ENCODE results near the gene RCE1. TPM values are rescaled to one million over a fixed set of nuclear protein-coding genes. Genes with fewer than 3 reads are reported as not detected.
A peak's percentile ranks its signal among the peaks of the same experiment; 100 is the strongest.

The RCE1 gene
- total RNA-seq, 2 donors from 2014 or later = 34.5 to 37.5 TPM

GRCh38 chr11:66885469-66885868 is 42.2 kb downstream of the RCE1 start:
- Histone ChIP-seq H3K4me3 (ENCODE audit: low read length) (no peak overlapping the region), H3K9me3 (ENCODE audit: control insufficient read depth, low read length) (no peaks in the 10 kb centered on the region), H3K27me3 (ENCODE audit: control insufficient read depth, insufficient read depth, low read length, poor library complexity, severe bottlenecking) (no peaks in the 10 kb centered on the region), H3K9ac (ENCODE audit: extremely low read depth, low read length, poor library complexity, severe bottlenecking) (no peak overlapping the region), H3K36me3 (ENCODE audit: control insufficient read depth, insufficient read depth, low read length) (no peaks in the 10 kb centered on the region), H3K4me1 (ENCODE audit: control insufficient read depth, insufficient read depth, low read length) (no peaks in the 10 kb centered on the region), H3K27ac (ENCODE audit: low read depth, low read length) (no peak overlapping the region)
- Mint-ChIP-seq H3K4me1 (peaks cover 36% of the 10 kb centered on the region), H3K9me3 (no peaks in the 10 kb centered on the region), H3K27ac (no peak overlapping the region), H3K36me3 (ENCODE audit: low read depth) (no peaks in the 10 kb centered on the region), H3K27me3 (ENCODE audit: insufficient read depth) (peaks cover 2% of the 10 kb centered on the region), H3K4me3 (no peak overlapping the region)
- TF ChIP-seq CTCF (conservative IDR thresholded peaks at IDR 0.05) = no peak
- WGBS, 2 experiments (ENCODE audit: insufficient coverage in 1 of 2, insufficient read length in 1 of 2) = 94 to 97% methylated on average over 3 to 4 of the region's 4 CpGs
- no peak for DNase-seq

GRCh38 chr11:66885950-66886440 is 42.8 kb downstream of the RCE1 start:
- no peak overlapping the region for H3K9ac ChIP-seq (ENCODE audit: extremely low read depth, low read length, poor library complexity, severe bottlenecking)
- WGBS, 2 experiments (ENCODE audit: insufficient coverage in 1 of 2, insufficient read length in 1 of 2) = 81 to 87% methylated on average over 6 to 11 of the region's 11 CpGs
- H3K27me3 ChIP-seq (ENCODE audit: control insufficient read depth, insufficient read depth, low read length, poor library complexity, severe bottlenecking) = no peaks in the 10 kb centered on the region
- Mint-ChIP-seq H3K9me3 (no peaks in the 10 kb centered on the region), H3K4me1 (peaks cover 33% of the 10 kb centered on the region), H3K27me3 (ENCODE audit: insufficient read depth) (no peaks in the 10 kb centered on the region), H3K4me3 (no peak overlapping the region), H3K36me3 (ENCODE audit: low read depth) (no peaks in the 10 kb centered on the region), H3K27ac (peak overlapping the region; percentile 41)
- no peak for TF ChIP-seq CTCF (conservative IDR thresholded peaks at IDR 0.05)
- no peaks in the 10 kb centered on the region for H3K9me3 ChIP-seq (ENCODE audit: control insufficient read depth, low read length)
- no peaks in the 10 kb centered on the region for H3K36me3 ChIP-seq (ENCODE audit: control insufficient read depth, insufficient read depth, low read length)
- H3K4me1 ChIP-seq (ENCODE audit: control insufficient read depth, insufficient read depth, low read length) = no peaks in the 10 kb centered on the region
- no peak overlapping the region for H3K27ac ChIP-seq (ENCODE audit: low read depth, low read length)
- H3K4me3 ChIP-seq (ENCODE audit: low read length) = no peak overlapping the region
- no peak for DNase-seq

- 91 to 95% methylated on average over 8 to 15 of the region's 15 CpGs for WGBS, 2 experiments (ENCODE audit: insufficient coverage in 1 of 2, insufficient read length in 1 of 2)
- Mint-ChIP-seq H3K4me3 (no peak overlapping the region), H3K27me3 (ENCODE audit: insufficient read depth) (no peaks in the 10 kb centered on the region), H3K27ac (peak overlapping the region; percentile 41), H3K9me3 (no peaks in the 10 kb centered on the region), H3K4me1 (peaks cover 27% of the 10 kb centered on the region), H3K36me3 (ENCODE audit: low read depth) (no peaks in the 10 kb centered on the region)
- Histone ChIP-seq H3K27ac (ENCODE audit: low read depth, low read length) (no peak overlapping the region), H3K4me3 (ENCODE audit: low read length) (no peak overlapping the region), H3K9ac (ENCODE audit: extremely low read depth, low read length, poor library complexity, severe bottlenecking) (no peak overlapping the region), H3K9me3 (ENCODE audit: control insufficient read depth, low read length) (no peaks in the 10 kb centered on the region), H3K36me3 (ENCODE audit: control insufficient read depth, insufficient read depth, low read length) (no peaks in the 10 kb centered on the region), H3K27me3 (ENCODE audit: control insufficient read depth, insufficient read depth, low read length, poor library complexity, severe bottlenecking) (no peaks in the 10 kb centered on the region), H3K4me1 (ENCODE audit: control insufficient read depth, insufficient read depth, low read length) (no peaks in the 10 kb centered on the region)
- TF ChIP-seq CTCF (conservative IDR thresholded peaks at IDR 0.05) = no peak
- DNase-seq = no peak
Observed at GRCh38 chr11:66886671-66887221, 43.5 kb downstream of the RCE1 start.
